GM06990 (cell line): ENCODE results near the gene TTC7B.

Experiments
- DNase-seq: peaks from one replicate; pipeline ENCODE4 v3.0.0-alpha.2; 2011; ENCODE audit not compliant: insufficient read length; ENCODE audit errors: extremely low read depth
- H3K27me3 ChIP-seq: replicated peaks from 2 replicates; pipeline ENCODE4 v1.6.0; 2011; ENCODE audit warnings: low read length; ENCODE audit not compliant: control insufficient read depth, insufficient read depth
- H3K36me3 ChIP-seq: 2 replicates; pipeline ENCODE4 v1.5.1; 2011; ENCODE audit warnings: low read length; ENCODE audit not compliant: control insufficient read depth, insufficient read depth
- H3K4me3 ChIP-seq: replicated peaks from 2 replicates; pipeline ENCODE4 v1.5.1; 2011; ENCODE audit warnings: low read depth, mild to moderate bottlenecking, control low read depth, low read length
- CTCF ChIP-seq: IDR thresholded peaks from 2 replicates; pipeline ENCODE4 v1.5.1; 2011; ENCODE audit warnings: low read length, control low read depth, mild to moderate bottlenecking, inconsistent platforms; ENCODE audit not compliant: insufficient read depth, poor library complexity, severe bottlenecking

The TTC7B gene

GRCh38 chr14:90687680-90688079 lies 128.6 kb downstream of the TTC7B start:
- no peak for TF ChIP-seq CTCF
- H3K27me3 ChIP-seq: no peaks in the 10 kb centered on the region
- no peaks in the 10 kb centered on the region for H3K36me3 ChIP-seq
- no peak overlapping the region for H3K4me3 ChIP-seq
- no peak for DNase-seq

GRCh38 chr14:90682615-90683014 lies 133.6 kb downstream of the TTC7B start:
- TF ChIP-seq CTCF: no peak
- H3K27me3 ChIP-seq: no peaks in the 10 kb centered on the region; the same call in 1 of the 2 replicates
- no peak overlapping the region for H3K4me3 ChIP-seq
- no peak for DNase-seq
- H3K36me3 ChIP-seq: no peaks in the 10 kb centered on the region

GRCh38 chr14:90681929-90682328 lies 134.3 kb downstream of the TTC7B start:
- H3K27me3 ChIP-seq: no peaks in the 10 kb centered on the region; the same call in 1 of the 2 replicates
- TF ChIP-seq CTCF: no peak
- DNase-seq: no peak
- H3K36me3 ChIP-seq: no peaks in the 10 kb centered on the region
- no peak overlapping the region for H3K4me3 ChIP-seq

GRCh38 chr14:90678846-90679362 lies 137.3 kb downstream of the TTC7B start:
- H3K4me3 ChIP-seq: no peak overlapping the region
- no peak for DNase-seq
- H3K27me3 ChIP-seq: no peaks in the 10 kb centered on the region; the same call in 1 of the 2 replicates
- H3K36me3 ChIP-seq: no peaks in the 10 kb centered on the region
- no peak for TF ChIP-seq CTCF

GRCh38 chr14:90678420-90678819 lies 137.8 kb downstream of the TTC7B start:
- Histone ChIP-seq H3K4me3 (no peak overlapping the region), H3K27me3 (no peaks in the 10 kb centered on the region; the same call in 1 of the 2 replicates), H3K36me3 (no peaks in the 10 kb centered on the region)
- no peak for TF ChIP-seq CTCF
- DNase-seq: no peak
